Testis (tissue), 2 donors: Measurements from ENCODE around the gene ZNF574.

Experiments
- CTCF ChIP-seq, 3 experiments: fragments of 450-650 bp in 2 of 3; fragments of 200-600 bp in 1 of 3; sonication (generic) in 1 of 3; IDR thresholded peaks; one replicate each; pipeline ENCODE4 v1.5.1; 2016 to 2019; ENCODE audit warnings: antibody characterized with exemption in 3 of 3, mild to moderate bottlenecking in 2 of 3, moderate library complexity in 1 of 3
- POLR2A ChIP-seq: fragments of 450-650 bp; IDR thresholded peaks from one replicate; pipeline ENCODE4 v1.6.1; 2017; ENCODE audit warnings: antibody characterized with exemption, mild to moderate bottlenecking, moderate library complexity

- TF ChIP-seq CTCF (IDR thresholded peaks at IDR 0.05) (no peak), POLR2A (no peak)
These were observed 21.8 kb upstream of the ZNF574 start for GRCh38 chr19:42054205-42054604.
